KMS-11 (cell line): ENCODE data around the gene VAMP1.

Experiments used
- H2AFZ ChIP-seq: fragments of 200-600 bp; sonication (generic); 2 replicates; pipeline ENCODE4 v1.6.1; 2016; ENCODE audit warnings: antibody characterized with exemption, mixed run types, low read depth
- H3K27ac ChIP-seq: fragments of 200-600 bp; sonication (generic); 2 replicates; pipeline ENCODE4 v1.6.1; 2016; ENCODE audit warnings: mild to moderate bottlenecking, mixed run types
- H3K27me3 ChIP-seq: fragments of 200-600 bp; sonication (generic); 2 replicates; pipeline ENCODE4 v1.6.1; 2017; ENCODE audit warnings: mild to moderate bottlenecking, low read depth, mixed run types, moderate library complexity; ENCODE audit not compliant: insufficient read depth
- H3K36me3 ChIP-seq: fragments of 200-600 bp; sonication (generic); 2 replicates; pipeline ENCODE4 v1.6.1; 2017; ENCODE audit warnings: mild to moderate bottlenecking, mixed run types; ENCODE audit not compliant: insufficient read depth
- H3K4me1 ChIP-seq: fragments of 200-600 bp; sonication (generic); 2 replicates; pipeline ENCODE4 v1.6.1; 2016; ENCODE audit warnings: mild to moderate bottlenecking, low read depth, mixed run types; ENCODE audit not compliant: poor library complexity, severe bottlenecking
- H3K4me2 ChIP-seq: fragments of 200-600 bp; sonication (generic); 2 replicates; pipeline ENCODE4 v1.7.0; 2016; ENCODE audit warnings: mild to moderate bottlenecking, mixed run types
- H3K4me3 ChIP-seq: fragments of 200-600 bp; sonication (generic); IDR thresholded peaks from 2 replicates; pipeline ENCODE4 v1.6.1; 2017; ENCODE audit warnings: low read depth, low read length, mixed read lengths; ENCODE audit not compliant: insufficient read depth
- H3K79me2 ChIP-seq: fragments of 200-600 bp; sonication (generic); 2 replicates; pipeline ENCODE4 v1.6.1; 2016; ENCODE audit warnings: low read depth, mixed run types; ENCODE audit not compliant: insufficient read depth
- H3K9ac ChIP-seq: fragments of 200-600 bp; sonication (generic); 2 replicates; pipeline ENCODE4 v1.6.1; 2016; ENCODE audit warnings: mild to moderate bottlenecking, mixed run types
- H4K20me1 ChIP-seq: fragments of 200-600 bp; sonication (generic); 2 replicates; pipeline ENCODE4 v1.6.1; 2016; ENCODE audit warnings: mild to moderate bottlenecking, mixed run types; ENCODE audit not compliant: insufficient read depth
- TF ChIP-seq, protein P1 (sequence below): fragments of 200-600 bp; sonication (generic); conservative IDR thresholded peaks from 2 replicates; pipeline ENCODE4 v1.6.1; 2017; ENCODE audit warnings: low read depth, mild to moderate bottlenecking, antibody characterized with exemption, low read length, moderate library complexity, mixed read lengths

Gene VAMP1, protein sequence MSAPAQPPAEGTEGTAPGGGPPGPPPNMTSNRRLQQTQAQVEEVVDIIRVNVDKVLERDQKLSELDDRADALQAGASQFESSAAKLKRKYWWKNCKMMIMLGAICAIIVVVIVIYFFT

DNA sequence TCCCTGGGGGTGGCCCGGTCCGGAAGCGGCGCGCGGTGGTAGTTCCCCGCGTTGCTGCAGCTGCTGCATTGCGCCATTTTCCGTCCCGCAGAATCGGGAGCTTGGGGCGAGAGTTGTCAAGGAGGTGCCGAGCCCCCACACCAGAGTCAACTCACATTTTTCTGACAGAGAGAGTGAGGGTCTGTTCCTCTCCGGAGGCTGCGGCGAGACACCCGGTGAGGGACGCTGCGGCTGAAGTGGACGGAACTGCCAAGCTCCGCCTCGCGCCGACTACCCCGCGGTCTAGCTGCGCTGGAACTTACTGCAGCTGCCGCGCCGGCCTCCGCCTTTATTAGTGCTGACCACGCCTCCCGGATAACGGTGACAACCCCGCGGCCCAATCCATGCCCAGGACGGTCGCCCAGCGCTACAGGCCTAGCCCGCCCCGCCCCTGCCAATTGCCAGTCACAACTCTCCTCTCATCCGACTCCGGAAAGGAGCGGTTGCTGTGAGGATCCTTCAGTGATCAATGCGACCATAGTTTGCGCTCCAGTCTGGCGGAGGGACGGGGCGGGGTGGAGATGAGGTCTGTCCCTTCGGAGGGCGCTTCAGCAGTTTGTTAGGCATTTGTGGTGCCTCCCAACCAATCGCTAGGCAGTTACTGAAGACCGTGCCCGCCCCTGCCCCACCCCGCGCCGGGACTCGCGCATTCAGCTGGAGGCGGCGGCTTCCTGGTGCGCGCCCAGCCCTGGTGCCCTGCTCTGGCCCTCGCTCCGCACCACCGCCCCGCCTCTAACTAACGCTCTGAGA, at the start of gene VAMP1:
Gene VAMP1 (minus strand): TSS at position 303 of the 789 bp plus-strand sequence. CDS start 146 bp downstream, at position 157.
- H2AFZ ChIP-seq = peak within 1 kb of the TSS; percentile 91
- H3K4me2 ChIP-seq = peak within 1 kb of the TSS; percentile 98
- H4K20me1 ChIP-seq = no peaks in the 10 kb centered on the region
- H3K79me2 ChIP-seq = no peaks in the 10 kb centered on the region; the same call in 1 of the 2 replicates
- TF ChIP-seq, protein P1, sequence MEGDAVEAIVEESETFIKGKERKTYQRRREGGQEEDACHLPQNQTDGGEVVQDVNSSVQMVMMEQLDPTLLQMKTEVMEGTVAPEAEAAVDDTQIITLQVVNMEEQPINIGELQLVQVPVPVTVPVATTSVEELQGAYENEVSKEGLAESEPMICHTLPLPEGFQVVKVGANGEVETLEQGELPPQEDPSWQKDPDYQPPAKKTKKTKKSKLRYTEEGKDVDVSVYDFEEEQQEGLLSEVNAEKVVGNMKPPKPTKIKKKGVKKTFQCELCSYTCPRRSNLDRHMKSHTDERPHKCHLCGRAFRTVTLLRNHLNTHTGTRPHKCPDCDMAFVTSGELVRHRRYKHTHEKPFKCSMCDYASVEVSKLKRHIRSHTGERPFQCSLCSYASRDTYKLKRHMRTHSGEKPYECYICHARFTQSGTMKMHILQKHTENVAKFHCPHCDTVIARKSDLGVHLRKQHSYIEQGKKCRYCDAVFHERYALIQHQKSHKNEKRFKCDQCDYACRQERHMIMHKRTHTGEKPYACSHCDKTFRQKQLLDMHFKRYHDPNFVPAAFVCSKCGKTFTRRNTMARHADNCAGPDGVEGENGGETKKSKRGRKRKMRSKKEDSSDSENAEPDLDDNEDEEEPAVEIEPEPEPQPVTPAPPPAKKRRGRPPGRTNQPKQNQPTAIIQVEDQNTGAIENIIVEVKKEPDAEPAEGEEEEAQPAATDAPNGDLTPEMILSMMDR = no peak
- no peaks in the 10 kb centered on the region for H3K27me3 ChIP-seq
- no peak within 1 kb of the TSS for H3K4me3 ChIP-seq
- no peaks in the 10 kb centered on the region for H3K36me3 ChIP-seq
- H3K9ac ChIP-seq = peak within 1 kb of the TSS; percentile 56
- peak within 1 kb of the TSS; percentile 56 for H3K27ac ChIP-seq
- H3K4me1 ChIP-seq = peaks cover 31% of the 10 kb centered on the region

DNA sequence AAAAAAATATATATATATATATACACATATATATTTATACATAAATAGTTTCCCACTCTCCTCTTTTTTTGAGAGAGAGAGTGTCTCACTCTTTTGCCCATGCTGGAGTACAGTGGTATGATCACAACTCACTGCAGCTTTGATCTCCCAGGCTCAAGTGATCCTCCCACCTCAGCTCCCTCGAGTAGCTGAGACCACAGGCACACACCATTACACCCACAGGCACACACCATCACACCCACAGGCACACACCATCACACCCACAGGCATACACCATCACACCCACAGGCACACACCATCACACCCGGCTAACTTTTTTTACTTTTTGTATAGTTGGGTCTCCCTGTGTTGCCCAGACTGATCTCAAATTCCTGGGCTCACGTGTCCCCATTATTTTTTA, 49.7 kb upstream of the VAMP1 start:
- no peaks in the 10 kb centered on the region for H3K79me2 ChIP-seq
- no peak overlapping the region for H2AFZ ChIP-seq
- H3K9ac ChIP-seq = no peak overlapping the region
- H3K4me2 ChIP-seq = no peak overlapping the region
- H3K27me3 ChIP-seq = no peaks in the 10 kb centered on the region
- no peaks in the 10 kb centered on the region for H4K20me1 ChIP-seq
- H3K4me1 ChIP-seq = no peaks in the 10 kb centered on the region
- peaks cover 10% of the 10 kb centered on the region; the same call in 1 of the 2 replicates for H3K36me3 ChIP-seq
- TF ChIP-seq, protein P1 = no peak
- no peak overlapping the region for H3K27ac ChIP-seq
- no peak overlapping the region for H3K4me3 ChIP-seq

DNA sequence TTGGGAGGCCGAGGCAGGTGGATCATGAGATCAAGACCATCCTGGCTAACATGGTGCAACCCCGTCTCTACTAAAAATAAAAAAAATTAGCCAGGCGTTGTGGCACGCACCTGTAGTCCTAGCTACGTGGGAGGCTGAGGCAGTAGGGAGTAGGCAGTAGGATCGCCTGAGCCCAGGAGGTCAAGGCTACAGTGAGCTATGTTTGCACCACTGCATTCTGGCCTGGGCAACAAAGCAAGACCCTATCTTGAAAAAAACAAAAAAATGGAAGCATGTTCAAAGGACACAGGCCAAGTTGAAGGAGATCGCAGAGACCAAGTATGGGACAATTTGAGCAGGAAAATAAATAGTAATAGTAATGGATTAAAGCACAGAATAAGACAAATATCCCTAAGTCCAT, 37.6 kb upstream of the VAMP1 start:
- no peaks in the 10 kb centered on the region for H3K27me3 ChIP-seq
- no peaks in the 10 kb centered on the region for H3K36me3 ChIP-seq
- no peak overlapping the region for H3K4me2 ChIP-seq
- no peaks in the 10 kb centered on the region for H4K20me1 ChIP-seq
- H3K79me2 ChIP-seq = peaks cover 31% of the 10 kb centered on the region
- H3K27ac ChIP-seq = no peak overlapping the region
- peaks cover 9% of the 10 kb centered on the region for H3K4me1 ChIP-seq
- no peak overlapping the region for H3K4me3 ChIP-seq
- no peak overlapping the region for H3K9ac ChIP-seq
- no peak overlapping the region for H2AFZ ChIP-seq
- TF ChIP-seq, protein P1 = no peak

DNA sequence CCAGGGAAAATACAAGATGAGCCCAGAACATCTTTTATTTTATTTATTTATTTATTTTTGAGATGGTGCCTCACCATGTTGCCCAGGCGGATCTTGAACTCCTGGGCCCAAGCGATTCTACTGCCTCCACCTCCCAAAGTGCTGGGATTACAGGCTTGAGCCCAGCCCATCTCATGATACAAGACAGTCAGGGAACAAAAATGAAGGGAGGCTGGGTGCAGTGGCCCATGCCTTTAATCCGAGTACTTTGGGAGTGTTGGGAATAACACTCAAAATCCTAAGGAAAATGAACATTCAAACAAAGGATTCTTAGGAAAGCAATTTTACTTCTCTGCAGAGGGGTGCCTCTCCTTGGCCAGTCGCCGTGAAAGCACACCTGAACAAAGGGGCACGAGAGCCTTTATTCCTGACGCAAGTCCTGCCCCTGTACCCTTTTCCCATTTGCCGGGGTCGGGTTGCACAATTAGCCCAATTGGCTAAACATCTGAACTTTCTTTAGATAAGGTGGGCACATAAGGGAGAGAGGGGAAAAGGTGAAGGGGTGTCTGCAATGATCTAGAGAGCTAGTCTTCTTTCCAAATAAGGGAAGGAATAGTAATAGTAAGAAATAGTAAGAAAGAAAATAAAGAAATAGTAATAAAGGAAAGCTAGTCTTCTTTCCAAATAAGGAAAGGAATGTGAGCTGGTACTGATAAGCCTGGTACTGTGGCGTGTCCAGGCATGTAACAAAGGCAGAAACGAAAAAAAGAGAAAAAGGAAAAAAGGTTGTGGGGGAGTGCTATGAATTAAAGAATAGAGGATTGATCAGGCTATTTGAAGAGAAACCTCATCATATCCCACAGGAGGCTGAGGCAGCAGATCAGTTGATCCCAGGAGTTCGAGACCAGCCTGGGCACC, 36.9 kb upstream of the VAMP1 start:
- Histone ChIP-seq H3K4me1 (peaks cover 9% of the 10 kb centered on the region), H2AFZ (no peak overlapping the region), H3K27ac (no peak overlapping the region), H4K20me1 (no peaks in the 10 kb centered on the region), H3K27me3 (no peaks in the 10 kb centered on the region), H3K36me3 (no peaks in the 10 kb centered on the region), H3K9ac (no peak overlapping the region), H3K4me2 (no peak overlapping the region), H3K79me2 (peaks cover 34% of the 10 kb centered on the region), H3K4me3 (no peak overlapping the region)
- TF ChIP-seq, protein P1 = no peak
